ENCODE data around the gene SOD1. TPM values are rescaled to one million over a fixed set of nuclear protein-coding genes. Genes with fewer than 3 reads are reported as not detected.
"Not testable (repeated sequence)": the region's sequence is repeated elsewhere in the genome, so short reads cannot be mapped to it uniquely, and the experiment has no call there.

Gene SOD1
- total RNA-seq, 6 donors from 2014 or later: 35.6 to 158 (median 128) TPM

DNA sequence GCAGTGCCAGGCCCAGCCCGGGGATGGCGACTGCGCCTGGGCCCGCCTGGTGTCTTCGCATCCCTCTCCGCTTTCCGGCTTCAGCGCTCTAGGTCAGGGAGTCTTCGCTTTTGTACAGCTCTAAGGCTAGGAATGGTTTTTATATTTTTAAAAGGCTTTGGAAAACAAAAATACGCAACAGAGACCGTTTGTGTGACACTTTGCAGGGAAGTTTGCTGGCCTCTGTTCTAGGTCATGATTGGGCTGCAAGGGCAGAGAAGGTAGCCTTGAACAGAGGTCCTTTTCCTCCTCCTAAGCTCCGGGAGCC lies 719 bp downstream of the SOD1 start:
- peaks cover 15 to 28% (median 16%) of the 10 kb centered on the region in 4 donors for H3K4me1 ChIP-seq
- peak in 1 of 2 donors; percentile 6 for ATAC-seq (ENCODE audit: low FRiP score in 2 of 2)
- no peaks in the 10 kb centered on the region for H3K9me3 ChIP-seq
- TF ChIP-seq POLR2AphosphoS5 (IDR thresholded peaks at IDR 0.05) (no peak), EP300 (IDR thresholded peaks at IDR 0.05) (no peak), POLR2A (IDR thresholded peaks at IDR 0.05) (no peak)
- TF ChIP-seq, protein P1, sequence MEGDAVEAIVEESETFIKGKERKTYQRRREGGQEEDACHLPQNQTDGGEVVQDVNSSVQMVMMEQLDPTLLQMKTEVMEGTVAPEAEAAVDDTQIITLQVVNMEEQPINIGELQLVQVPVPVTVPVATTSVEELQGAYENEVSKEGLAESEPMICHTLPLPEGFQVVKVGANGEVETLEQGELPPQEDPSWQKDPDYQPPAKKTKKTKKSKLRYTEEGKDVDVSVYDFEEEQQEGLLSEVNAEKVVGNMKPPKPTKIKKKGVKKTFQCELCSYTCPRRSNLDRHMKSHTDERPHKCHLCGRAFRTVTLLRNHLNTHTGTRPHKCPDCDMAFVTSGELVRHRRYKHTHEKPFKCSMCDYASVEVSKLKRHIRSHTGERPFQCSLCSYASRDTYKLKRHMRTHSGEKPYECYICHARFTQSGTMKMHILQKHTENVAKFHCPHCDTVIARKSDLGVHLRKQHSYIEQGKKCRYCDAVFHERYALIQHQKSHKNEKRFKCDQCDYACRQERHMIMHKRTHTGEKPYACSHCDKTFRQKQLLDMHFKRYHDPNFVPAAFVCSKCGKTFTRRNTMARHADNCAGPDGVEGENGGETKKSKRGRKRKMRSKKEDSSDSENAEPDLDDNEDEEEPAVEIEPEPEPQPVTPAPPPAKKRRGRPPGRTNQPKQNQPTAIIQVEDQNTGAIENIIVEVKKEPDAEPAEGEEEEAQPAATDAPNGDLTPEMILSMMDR (IDR thresholded peaks at IDR 0.05): no peak
- peaks cover 0 to 14% (median 4%) of the 10 kb centered on the region in 4 donors for H3K36me3 ChIP-seq
- no peak for DNase-seq
- peak overlapping the region; percentile 64 to 95 (median 76) for H3K4me3 ChIP-seq
- 0 to 1% methylated on average over 12 of the region's 12 CpGs for WGBS, 2 donors
- H3K27ac ChIP-seq: peak overlapping the region; percentile 86 to 92 (median 90)
- H3K27me3 ChIP-seq: no peaks in the 10 kb centered on the region

DNA sequence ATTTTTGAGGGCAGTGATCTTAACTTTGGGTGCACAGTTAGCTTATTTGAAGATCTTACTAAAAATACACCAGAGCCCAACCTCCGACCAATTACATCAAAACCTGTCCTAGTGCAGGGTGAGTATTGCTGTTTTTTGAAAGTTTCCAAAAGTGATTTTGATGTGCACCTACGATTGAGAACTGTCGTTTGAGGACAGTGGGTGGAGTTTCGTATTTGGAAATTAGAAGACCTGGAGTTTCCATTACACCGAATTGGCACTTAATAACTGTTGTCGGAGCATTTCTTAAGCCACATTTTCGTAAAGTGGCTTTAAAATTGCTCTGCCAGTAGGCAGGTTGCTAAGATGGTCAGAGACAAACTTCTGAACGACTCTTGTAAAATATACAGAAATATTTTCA lies 1.1 kb downstream of the SOD1 start:
- no peak for DNase-seq

DNA sequence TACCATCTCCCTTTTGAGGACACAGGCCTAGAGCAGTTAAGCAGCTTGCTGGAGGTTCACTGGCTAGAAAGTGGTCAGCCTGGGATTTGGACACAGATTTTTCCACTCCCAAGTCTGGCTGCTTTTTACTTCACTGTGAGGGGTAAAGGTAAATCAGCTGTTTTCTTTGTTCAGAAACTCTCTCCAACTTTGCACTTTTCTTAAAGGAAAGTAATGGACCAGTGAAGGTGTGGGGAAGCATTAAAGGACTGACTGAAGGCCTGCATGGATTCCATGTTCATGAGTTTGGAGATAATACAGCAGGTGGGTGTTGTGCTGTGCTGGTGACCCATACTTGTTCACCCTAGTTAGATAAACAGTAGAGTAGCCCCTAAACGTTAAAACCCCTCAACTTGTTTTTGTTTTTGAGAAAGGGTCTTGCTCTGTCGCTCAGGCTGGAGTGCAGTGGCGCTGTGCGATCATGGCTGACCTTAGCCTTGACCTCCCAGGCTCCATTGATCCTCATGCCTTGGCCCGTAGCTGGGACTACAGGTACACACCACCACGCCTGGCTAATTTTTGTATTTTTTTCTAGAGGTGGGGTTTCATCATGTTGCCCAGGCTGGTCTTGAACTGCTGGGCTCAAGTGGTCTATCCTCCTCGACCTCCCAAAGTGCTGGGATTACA lies 4.2 kb downstream of the SOD1 start:
- H3K36me3 ChIP-seq: peaks cover 0 to 47% (median 10%) of the 10 kb centered on the region in 4 donors
- DNase-seq (no peak), ATAC-seq (ENCODE audit: low FRiP score in 2 of 2) (no peak)
- H3K27me3 ChIP-seq: no peaks in the 10 kb centered on the region
- peaks cover 15 to 32% (median 16%) of the 10 kb centered on the region in 4 donors for H3K4me1 ChIP-seq
- no peaks in the 10 kb centered on the region for H3K9me3 ChIP-seq
- no peak for TF ChIP-seq POLR2AphosphoS5 (IDR thresholded peaks at IDR 0.05)
- no peak overlapping the region for H3K27ac ChIP-seq
- no peak overlapping the region for H3K4me3 ChIP-seq
- WGBS, 2 donors: 93% methylated on average over 7 of the region's 7 CpGs

More for the DNA sequence above, 1.1 kb downstream of the SOD1 start:
- no peak for ATAC-seq (ENCODE audit: low FRiP score in 2 of 2)
- 33 to 39% methylated on average over 8 of the region's 8 CpGs for WGBS, 2 donors
- Histone ChIP-seq H3K4me1 (peaks cover 15 to 28% (median 16%) of the 10 kb centered on the region in 4 donors), H3K36me3 (peaks cover 0 to 18% (median 4%) of the 10 kb centered on the region in 4 donors), H3K27ac (peak overlapping the region in 3 of 4 donors; percentile 86 to 91 (median 90)), H3K4me3 (peak overlapping the region; percentile 64 to 95 (median 76)), H3K9me3 (no peaks in the 10 kb centered on the region), H3K27me3 (no peaks in the 10 kb centered on the region)
- TF ChIP-seq POLR2A (IDR thresholded peaks at IDR 0.05) (no peak), POLR2AphosphoS5 (IDR thresholded peaks at IDR 0.05) (no peak), EP300 (IDR thresholded peaks at IDR 0.05) (no peak)
- TF ChIP-seq, protein P1 (IDR thresholded peaks at IDR 0.05): no peak

DNA sequence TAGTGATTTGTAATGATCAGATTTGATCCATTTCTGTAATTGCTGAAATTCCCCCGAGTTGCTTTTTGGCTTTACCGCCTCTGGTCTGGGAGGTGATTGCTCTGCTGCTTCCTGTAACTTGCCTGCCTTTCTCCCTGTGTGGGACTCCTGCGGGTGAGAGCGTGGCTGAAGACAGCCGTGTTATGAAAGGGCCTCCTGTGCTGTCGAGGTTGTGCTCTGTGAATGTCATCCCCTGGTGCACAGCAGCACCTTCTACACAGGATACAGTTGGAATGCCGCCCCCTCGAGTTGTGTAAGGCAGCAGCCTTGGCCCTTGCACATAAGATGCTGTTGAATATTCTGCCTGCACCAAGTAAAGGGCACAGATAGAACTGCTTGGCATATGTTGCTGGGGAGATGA lies 5.9 kb downstream of the SOD1 start:
- ATAC-seq (ENCODE audit: low FRiP score in 2 of 2) (peak in 1 of 2 donors; percentile 9), DNase-seq (no peak)
- TF ChIP-seq POLR2A (IDR thresholded peaks at IDR 0.05): no peak
- no peak for TF ChIP-seq POLR2AphosphoS5 (IDR thresholded peaks at IDR 0.05)
- TF ChIP-seq, protein P1 (IDR thresholded peaks at IDR 0.05): no peak
- no peak for TF ChIP-seq EP300 (IDR thresholded peaks at IDR 0.05)
- H3K4me1 ChIP-seq: peaks cover 12 to 30% (median 15%) of the 10 kb centered on the region in 4 donors
- no peak overlapping the region for H3K4me3 ChIP-seq
- H3K27ac ChIP-seq: no peak overlapping the region
- no peaks in the 10 kb centered on the region for H3K27me3 ChIP-seq
- WGBS, 2 donors: 59 to 71% methylated on average over 8 of the region's 8 CpGs
- no peaks in the 10 kb centered on the region for H3K9me3 ChIP-seq
- peaks cover 0 to 64% (median 10%) of the 10 kb centered on the region in 4 donors for H3K36me3 ChIP-seq

DNA sequence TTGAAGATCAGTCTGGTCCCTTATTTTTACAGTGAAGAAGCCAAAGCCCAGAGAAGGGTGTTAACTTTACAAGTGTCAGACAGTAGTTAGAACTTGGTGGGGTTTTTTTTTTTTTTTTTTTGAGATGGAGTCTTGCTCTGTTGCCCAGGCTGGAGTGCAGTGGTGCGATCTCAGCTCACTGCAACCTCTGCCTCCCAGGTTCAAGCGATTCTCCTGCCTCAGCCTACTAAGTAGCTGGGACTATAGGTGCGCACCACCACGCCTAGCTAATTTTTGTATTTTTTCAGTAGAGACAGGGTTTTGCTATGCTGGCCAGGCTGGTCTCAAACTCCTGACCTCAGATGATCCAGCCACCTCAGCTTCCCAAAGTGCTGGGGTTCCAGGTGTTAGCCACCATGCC lies 6.4 kb downstream of the SOD1 start:
- not testable (repeated sequence) for H3K27me3 ChIP-seq; DNase-seq; H3K27ac ChIP-seq; ATAC-seq (ENCODE audit: low FRiP score in 2 of 2); H3K9me3 ChIP-seq; H3K4me3 ChIP-seq
- peaks cover 0 to 66% (median 10%) of the 10 kb centered on the region in 4 donors for H3K36me3 ChIP-seq
- H3K4me1 ChIP-seq: peaks cover 8 to 26% (median 11%) of the 10 kb centered on the region in 4 donors
- 84 to 98% methylated on average over 4 of the region's 4 CpGs for WGBS, 2 donors
